ENCODE data around the gene GSAP.
"Not testable (repeated sequence)": the region's sequence is repeated elsewhere in the genome, so short reads cannot be mapped to it uniquely, and the experiment has no call there.

GSAP gene

DNA sequence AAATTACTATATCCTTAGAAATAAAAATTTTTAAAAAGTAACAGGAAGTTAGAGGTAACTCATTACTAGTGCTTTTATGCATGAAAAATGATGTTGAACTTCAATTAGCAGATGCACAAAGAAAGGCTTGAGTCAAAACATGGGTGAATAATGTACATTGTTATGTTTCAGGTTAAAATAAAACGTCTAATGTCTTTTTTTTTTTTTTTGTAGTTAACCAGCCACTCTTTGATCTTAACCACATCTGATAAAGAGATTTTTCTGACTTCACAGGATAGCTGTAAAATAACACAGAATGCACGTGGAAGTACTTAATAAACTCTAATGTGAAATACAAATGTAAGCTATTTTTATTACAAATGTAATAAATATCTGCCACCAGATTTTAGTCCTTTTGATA, 61.7 kb downstream of the GSAP start:
- no peak for DNase-seq (ENCODE audit: low read depth)

DNA sequence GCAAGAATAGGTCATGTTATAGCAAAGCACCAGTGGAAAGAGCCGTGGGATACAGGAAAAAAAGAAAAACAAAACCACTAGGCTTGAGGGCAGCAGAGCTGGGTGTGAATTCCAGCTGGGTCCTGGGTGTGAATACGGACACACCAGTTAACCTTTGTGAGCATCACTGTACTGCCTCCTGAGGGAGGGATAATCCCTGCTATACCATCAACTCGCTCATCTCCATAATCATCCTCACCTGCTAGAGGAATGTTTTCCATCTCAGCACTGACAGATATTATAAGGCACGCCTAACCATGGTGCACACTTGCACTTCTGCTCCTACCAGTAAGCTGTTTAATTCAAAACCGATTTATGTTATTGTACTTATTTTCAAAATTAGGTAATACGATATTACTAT, 62.2 kb downstream of the GSAP start:
- DNase-seq (ENCODE audit: low read depth) = no peak

DNA sequence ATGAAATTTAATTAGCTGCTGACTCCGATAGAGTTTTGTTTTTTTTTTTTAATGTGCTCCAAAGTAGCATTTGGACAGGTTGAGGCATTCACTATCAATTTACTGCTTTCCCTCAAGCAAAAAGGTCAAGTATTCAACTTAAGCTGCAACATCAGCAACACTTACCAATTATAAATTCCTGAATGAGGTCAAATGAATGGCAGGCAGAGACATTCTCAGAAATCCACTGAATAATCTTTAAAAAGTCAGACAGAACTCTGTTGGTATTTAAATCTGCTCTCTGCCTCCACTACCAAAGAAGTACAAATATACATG, 62.8 kb downstream of the GSAP start:
- DNase-seq (ENCODE audit: low read depth) = no peak

DNA sequence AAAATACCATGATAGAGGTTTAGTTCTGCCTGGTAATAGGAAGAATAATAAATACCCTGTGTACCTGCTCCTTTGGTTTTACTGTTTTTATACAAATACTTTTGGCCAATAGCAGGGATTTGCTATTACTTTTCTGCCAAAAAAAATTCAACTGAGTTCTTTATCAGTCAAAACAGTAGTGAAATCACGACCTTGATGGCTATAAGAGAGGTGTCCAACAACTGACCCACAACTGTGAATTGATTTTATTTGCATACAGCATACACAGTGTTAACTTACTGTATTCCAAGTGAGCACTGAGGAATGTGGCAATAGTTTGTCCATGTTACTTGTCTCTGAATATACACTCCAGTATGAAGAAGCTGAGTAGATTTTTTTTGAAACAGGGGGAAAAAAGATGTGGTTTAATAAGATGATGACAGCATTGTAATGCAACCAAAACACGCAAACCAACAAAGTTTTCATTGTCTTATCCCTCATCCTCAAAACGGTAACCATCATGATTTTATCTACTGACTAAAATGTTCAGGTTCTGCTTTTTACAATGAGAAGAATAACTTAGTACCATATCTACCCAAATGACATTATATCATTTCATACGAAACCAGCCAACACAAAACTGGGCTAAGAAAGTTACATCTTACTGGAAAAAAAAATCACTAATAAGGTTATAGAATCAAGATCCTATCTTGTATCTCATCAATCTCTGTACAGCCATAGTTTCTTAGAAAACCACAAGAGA, 63.3 kb downstream of the GSAP start:
- no peak for DNase-seq (ENCODE audit: low read depth)

DNA sequence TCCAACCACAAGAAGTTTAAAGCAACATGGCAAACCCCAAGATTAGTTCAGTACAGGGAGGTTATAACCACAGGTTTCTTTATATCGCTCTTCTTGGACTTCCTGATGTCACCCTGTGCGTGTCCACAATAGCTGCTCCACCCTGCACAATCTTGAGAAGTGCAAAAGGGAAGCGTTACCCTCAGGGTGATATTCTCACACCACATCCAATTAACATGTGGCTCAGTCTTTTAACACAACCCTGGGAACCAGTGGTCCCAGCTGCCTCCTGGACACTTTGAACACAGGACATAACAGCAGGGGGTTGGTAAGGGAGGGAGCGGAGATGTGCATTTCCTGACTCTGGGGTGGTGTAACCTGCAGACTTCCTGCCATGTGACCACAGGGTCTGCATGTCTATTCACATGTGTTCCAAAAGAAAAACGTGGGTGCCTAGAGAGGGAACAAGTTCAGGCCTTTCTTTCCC, 64.6 kb downstream of the GSAP start:
- DNase-seq (ENCODE audit: low read depth) = peak; percentile 18

DNA sequence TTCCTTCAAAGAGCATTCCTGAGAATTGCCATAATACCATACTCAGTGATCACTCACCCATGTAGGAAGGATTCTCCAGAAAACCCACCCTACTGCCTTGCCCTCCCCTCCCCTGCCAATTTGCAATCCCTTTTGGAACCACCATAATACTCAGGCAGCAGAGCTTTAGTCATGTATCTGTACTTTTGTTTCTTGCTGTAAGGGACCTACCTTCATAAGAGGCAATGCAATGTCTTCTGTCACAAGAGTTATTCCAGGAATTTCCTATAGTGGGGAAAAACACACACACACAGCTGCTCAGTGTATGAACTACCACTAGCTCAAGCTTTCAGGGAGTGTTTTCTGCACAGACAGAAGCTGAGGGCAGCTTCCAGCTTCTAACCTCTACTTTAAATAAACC, 67.0 kb downstream of the GSAP start:
- DNase-seq (ENCODE audit: low read depth) = no peak

DNA sequence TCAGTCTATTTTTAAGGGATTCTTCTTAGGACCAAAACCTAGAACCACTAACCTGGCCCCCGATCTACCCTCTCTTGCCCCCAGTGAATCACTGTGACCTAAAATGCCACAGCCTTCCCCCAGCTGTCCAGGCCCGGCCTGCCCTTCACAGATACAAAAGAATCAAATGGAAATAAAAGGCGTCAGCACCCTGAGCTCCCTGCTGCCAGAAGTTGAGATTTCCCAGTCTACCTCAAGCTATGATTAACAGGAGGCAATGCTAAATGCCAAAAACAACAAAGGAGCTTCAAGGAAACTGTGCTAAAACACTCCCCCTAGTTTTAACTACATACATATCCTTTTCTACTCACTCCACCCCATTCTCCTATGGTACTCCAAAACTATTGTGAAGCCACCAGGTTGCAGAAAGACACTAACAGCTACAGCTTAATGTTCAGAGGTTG, 67.8 kb downstream of the GSAP start:
- no peak for DNase-seq (ENCODE audit: low read depth)

DNA sequence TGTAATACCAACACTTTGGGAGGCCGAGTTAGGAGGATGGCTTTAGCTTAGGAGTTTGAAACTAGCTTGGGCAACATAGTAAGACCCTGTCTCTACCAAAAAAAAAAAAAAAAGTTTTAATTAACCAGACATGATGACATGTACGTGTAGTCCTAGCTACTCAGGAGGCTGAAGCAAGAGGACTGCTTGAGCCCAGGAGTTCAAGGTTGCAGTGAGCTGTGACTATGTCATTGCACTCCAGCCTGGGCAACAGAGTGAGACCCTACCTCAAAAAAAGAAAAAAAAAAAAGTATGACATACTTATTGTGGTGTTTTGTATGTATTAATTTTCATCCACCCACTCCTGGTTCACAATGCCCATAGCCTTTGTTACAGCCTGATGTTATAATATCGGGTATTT, 69.7 kb downstream of the GSAP start:
- DNase-seq (ENCODE audit: low read depth) = no peak

DNA sequence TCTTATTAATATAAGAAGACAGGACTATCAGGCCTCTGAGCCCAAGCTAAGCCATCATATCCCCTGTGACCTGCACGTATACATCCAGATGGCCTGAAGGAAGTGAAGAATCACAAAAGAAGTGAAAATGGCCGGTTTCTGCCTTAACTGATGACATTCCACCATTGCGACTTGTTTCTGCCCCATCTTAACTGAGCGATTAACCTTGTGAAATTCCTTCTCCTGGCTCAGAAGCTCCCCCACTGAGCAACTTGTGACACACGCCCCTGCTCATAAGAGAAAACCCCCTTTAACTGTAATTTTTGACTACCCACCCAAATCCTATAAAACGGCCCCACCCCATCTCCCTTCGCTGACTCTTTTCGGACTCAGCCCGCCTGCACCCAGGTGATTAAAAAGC, 70.7 kb downstream of the GSAP start:
- DNase-seq (ENCODE audit: low read depth) = not testable (repeated sequence)

DNA sequence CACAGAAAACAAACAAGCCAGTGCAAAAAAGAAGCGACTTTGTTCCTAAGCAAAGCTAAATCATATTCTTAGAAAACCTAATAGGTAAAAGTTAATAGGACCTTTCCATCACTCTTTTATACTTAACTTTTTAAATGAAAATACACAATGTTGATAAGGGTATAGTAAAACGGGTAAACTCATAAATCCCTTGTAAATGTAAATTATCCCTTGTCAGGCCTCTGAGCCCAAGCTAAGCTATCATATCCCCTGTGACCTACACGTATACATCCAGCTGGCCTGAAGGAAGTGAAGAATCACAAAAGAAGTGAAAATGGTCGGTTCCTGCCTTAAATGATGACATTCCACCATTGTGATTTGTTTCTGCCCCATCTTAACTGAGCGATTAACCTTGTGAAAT, 76.4 kb downstream of the GSAP start:
- no peak for DNase-seq (ENCODE audit: low read depth)

DNA sequence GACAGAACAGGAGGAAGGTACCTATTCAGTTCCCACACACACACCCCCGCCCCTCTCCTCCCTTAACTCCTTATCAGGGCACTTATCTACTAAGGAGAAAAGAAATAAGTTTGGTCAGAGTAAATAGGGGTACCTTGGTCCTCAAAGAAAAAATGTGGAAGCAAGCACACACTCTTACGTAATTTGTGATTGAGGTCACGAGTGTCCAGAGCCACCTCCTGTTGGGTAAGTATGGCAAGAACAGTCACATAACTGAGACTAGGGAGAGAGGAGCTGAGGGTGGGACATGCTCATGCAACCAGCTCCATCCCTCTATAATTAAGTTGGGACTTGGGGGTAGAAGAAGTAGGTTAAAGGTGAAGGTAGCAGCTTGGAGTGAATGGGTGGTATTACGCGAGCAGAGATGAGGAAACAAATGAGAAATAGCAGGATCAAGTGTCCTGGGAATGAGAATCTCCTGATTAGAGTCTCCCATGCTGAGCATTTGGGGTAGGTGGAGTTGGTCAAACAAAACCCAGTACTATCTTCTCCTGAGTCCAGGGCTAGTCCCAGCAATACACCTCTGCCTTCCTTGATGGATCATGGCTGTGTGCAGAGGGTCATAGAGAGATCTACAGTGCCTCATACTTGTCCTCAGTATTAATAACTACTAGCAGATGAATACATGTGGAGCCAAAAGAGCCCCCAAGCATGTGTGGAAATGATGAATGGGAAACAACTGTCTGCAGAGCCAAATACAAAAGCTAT, 77.1 kb downstream of the GSAP start:
- no peak for DNase-seq (ENCODE audit: low read depth)

DNA sequence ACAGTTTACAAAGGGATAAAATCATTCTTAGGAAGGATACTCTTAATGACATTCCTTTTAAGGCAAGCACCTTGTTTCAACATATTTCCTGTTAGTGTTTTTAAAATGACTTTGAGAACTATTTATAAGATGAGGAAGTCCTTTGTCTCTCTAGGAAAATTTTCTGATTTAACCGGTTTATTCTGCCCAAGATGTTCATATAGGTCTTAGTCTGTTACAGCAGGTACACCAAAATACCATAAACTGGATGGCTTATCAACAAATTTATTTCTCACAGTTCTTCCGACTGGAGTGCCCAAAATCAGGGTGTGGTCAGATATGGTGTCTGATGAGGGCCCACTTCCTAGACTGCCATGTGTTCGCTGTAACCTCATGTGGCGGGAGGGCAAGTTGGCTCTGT, 77.9 kb downstream of the GSAP start:
- DNase-seq (ENCODE audit: low read depth) = no peak

DNA sequence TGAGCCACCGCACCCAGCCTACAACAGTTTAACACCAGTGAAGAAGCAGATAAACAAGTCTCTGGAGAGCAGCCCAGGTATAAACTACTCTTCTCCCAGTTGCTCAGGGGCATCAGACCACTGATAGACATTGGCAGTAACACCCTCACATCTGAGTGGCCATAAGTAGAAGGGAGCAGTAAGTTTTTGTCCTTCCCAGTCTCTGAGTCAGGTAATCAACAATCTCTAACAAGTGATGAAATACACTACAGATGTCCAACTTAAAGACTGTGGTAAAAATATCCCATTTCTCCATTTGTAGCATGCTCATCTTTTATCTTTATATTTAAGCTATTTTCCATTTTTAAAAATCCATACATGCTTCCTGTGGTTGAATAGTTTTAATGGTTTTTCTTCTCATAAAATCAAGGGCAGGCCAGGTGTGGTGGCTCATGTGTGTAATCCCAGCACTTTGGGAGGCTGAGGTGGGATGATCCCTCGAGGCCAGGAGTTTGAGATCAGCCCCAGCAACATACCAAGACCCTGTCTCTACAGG, 78.6 kb downstream of the GSAP start:
- no peak for DNase-seq (ENCODE audit: low read depth)

DNA sequence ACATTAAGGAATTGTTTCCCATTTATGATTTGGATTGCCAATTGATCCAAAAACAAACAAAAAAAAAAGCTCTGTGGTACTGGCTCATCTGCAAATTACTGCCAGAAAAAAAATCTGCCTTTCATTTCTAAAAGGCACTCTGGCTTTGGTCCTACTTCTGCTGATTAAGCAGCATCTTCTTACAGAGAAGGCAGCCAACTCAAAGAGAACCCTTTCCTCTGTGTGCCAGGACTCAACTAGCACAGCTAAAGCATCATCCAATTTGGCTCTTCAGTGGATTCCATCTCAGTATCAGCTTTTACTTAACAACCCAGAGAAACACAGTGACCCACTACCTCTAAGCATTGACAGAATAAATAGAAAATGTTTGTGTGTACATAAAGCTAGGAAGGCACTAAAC, 80.6 kb downstream of the GSAP start:
- DNase-seq (ENCODE audit: low read depth) = no peak

DNA sequence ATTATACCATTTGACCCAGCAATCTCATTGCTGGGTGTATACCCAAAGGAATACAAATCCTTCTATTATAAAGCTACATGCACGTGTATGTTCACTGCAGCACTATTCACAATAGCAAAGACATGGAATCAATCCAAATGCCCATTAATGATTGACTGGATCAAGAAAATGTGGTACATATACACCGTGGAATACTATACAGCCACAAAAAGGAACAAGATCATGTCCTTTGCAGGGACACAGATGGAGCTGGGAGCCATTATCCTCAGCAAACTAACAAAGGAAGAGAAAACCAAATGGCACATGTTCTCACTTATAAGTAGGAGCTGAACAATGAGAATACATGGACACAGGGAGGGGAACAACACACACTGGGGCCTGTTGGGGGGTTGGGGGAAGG, 82.1 kb downstream of the GSAP start:
- not testable (repeated sequence) for DNase-seq (ENCODE audit: low read depth)

DNA sequence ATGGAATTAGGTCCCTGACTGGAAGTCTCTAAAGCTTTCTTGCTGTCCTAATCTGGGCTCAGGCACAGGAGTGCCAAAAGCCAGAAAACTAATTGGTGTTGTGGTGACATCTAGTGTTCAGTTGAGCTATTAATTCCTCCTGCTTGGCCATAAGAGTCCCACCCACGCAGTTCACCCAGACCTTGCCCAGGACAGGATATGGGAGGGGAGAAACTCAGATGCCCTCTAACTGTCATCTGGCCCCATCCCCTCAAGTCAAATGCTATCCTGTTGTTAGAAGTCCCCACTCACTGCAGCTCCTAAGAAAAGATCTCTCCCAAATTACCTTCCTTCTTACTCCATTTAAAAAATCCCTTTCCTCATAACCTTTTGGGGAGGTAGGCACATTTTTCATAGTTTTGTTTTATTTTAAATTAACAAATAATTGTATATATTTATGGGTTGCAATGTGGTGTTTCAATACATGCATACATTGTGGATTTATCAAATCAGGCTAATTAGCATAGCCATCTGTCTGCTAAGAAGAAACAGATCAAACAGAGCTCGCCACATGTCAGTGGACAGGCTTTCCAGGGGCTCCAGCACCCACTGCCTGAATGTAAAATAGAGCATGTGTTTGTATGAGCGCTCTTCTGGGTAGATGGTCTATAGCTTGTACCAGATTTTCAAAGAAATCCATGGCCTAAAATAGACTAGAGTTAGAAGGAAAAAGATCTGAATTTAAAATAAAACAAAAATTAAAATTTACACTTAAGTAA, 84.0 kb downstream of the GSAP start:
- DNase-seq (ENCODE audit: low read depth) = peak; percentile 26

DNA sequence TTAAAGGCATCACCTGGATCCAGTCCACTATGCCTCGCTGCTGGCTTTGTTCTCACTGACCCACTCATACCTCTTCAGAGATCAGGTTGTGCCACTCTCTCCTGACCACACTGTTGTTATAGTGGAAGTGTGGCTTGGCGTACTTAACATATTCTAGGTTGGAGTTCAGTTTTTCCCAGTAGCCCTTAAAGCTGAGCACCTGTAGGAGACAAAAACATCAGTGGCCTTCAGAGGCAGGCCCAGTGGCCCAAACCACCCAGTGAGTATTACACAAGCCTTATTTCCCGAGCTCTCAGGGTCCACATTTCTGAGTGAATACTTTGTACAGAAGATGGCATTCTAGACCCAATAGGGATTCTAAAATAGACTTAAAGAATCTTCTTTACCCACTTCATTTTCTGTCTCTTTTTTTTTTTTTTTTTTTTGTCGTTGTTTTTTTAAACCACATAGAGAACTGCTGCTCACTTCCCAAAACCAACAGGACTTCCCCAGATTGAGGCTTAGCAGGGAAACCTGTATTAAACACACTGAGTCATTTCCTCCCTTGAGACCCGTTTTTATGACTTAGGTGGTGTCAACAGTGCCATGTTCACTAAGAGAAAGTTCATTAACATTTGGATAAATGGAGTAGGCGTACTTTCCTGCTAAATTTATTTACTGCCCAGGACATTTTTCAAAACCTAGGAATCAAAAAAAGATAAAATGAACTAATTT, 85.8 kb downstream of the GSAP start:
- no peak for DNase-seq (ENCODE audit: low read depth)

DNA sequence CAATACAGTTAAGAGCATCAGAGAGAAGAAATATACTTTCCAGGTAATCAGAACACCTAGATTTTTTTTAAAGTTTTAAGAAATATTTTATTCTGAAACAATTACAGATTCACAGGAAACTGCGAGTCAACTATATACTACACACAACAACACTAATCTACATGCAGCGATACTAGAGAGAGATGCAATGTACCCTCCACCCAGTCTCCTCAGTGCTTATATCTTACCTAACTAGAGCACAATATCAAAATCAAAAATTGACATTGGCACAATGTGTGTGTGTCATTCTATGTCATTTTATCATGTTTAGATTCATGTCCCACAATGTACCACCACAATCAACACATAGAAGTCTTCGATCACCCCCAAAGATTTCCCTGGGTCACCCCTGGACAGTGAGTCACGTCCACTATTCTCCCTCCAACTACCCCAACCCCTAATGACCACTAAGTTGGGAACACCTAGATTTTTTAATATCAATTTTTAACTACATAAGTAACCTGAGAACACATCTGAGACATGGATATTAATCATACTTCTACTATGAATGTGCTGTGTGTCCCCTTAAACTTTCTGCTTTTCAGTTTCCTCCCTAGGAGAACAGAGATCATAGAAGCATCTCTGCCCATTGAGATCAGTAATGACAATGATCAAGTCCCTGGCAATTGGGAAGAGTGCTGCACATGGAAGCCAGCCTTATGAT, 86.5 kb downstream of the GSAP start:
- DNase-seq (ENCODE audit: low read depth) = no peak

DNA sequence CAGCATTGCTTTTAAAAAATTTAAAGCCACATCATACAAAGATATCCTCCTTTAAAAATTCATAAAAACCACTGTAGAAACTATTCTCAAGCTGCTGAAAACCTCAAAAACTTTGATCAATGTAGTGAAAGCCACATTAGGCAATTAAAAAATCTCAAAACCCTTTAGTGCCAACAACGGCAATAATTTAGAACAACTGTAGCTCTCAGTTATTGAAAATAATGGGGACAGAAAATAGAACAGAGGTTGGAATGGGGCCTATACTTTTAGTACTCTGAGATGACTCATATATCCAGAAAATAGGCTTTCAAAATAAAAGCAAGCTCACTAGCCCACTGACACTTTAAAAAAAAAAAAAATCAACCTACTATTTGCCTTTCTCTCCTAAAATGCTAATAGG, 87.5 kb downstream of the GSAP start:
- DNase-seq (ENCODE audit: low read depth) = no peak

DNA sequence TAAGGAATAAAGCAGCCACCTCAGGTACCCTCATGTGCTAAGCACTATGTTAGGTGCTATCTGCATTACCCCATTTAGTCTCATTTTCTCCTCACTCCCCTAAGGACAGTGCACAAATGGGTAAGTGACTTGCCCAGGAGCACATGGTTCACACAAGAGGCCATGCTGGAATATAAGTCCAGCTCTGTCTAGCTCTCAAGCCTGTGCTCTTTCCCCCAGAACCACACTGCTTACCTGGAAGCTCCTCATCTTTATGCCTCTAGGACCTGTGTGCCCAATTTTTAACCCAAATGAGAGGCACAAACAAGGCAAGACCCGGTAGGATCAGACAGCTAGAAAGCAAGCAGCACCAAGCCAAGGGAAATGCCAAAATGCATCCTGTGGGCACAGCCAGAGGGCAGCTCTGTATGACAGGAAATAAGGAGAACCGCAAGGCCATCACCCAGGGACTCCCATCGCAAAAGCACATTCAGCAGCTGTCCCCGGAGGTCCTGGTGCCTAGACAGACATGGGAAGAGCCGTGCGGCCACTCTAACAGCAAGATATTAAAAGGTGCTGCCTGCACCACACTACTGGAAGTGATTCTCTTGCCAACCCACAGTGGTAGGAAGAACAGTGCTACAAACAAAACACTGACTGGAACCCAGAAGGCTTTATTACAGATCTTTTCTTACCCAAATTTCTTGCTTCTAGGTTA, 88.1 kb downstream of the GSAP start:
- DNase-seq (ENCODE audit: low read depth) = no peak
